Activated T-cell treated with anti-CD3 and anti-CD28 coated beads for 4 hours (primary cell): ENCODE data around the gene BRINP1.

ENCODE experiments used
- DNase-seq: peaks from one replicate; pipeline ENCODE4 v3.0.0-alpha.2; 2020

The BRINP1 gene

GRCh38 chr9:119343059-119343990 lies 25.9 kb downstream of the BRINP1 start:
- no peak for DNase-seq

GRCh38 chr9:119339056-119339455 lies 30.2 kb downstream of the BRINP1 start:
- no peak for DNase-seq

GRCh38 chr9:119337573-119337972 lies 31.7 kb downstream of the BRINP1 start:
- DNase-seq = no peak

GRCh38 chr9:119334745-119335144 lies 34.5 kb downstream of the BRINP1 start:
- no peak for DNase-seq

- no peak for DNase-seq
Measured at GRCh38 chr9:119333507-119334229, 35.6 kb downstream of the BRINP1 start.

- DNase-seq = no peak
Measured at GRCh38 chr9:119332522-119332921, 36.7 kb downstream of the BRINP1 start.

DNA sequence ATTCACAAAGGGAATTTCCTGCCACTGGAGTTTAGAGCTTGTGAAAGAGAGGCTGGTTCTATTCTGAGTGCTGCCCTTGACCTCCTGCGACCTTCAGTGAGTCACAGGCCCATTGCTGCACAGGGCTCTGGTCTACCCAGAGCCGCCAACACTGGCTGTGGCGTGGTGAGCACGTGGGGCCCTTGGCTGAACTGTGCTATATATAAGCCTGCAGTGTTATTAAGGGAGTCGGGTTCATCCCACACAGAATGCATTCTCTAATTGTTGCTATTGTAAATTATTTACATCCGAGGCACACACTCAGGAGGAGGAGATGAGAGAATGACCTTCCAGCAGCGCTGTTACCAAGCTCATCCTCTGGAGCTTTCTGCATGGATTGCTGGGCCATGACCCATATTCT lies 47.1 kb downstream of the BRINP1 start:
- no peak for DNase-seq

DNA sequence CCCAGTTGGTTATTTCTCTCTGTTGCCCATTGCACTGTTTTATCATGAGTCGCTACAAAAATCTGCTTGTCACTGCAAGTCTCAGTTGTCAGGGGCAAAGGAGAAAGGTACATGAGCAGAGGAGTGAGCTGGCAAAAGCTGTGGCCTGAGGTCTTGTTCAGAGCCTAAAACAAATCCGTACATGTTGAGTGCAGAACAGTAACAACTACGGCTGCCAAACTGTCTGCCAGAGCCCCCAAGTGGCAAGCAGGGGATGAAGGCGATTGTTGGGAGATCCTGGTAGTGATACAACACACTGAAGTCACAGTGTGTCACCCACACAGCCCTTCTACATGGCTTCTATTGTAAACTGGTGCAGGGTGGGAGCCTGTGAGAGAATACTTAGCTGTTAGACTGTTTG lies 50.9 kb downstream of the BRINP1 start:
- DNase-seq = no peak

DNA sequence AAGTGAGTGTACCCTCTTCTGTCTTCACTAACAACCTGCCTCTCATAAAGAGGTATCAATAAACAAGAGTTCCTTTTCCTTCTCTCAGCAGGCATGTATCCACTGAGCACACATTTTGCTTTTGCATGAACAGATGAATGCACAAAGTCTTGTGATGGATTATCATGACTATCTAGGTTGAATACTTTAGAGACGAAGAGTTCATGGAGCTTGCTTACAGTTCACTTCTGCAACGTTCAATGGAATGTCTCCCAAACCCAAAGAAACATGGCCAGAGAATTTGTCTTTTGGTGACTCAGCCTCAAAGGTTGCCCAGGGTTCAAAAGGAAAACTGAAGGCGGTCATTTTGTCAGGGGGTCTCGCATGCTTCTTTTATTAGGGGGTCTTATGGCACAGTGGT lies 55.4 kb downstream of the BRINP1 start:
- no peak for DNase-seq

DNA sequence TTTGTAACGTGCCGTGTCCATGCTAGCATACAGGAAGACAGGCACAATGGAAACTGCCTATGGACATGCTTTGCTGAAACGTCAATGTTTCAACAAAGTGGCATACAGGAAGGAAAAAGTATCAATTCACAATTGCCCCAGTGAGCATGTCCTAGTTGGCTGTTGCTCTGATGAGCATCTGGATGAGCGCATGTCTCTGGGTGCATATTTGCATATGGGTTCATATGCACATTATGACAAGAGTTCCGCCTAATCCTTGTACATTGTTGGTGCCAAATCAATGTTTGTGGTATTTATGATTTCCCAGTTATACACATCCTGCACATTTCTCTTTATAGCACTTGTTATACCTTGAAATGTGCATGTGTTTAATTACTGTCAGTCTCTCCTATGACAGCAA lies 58.5 kb downstream of the BRINP1 start:
- no peak for DNase-seq

DNA sequence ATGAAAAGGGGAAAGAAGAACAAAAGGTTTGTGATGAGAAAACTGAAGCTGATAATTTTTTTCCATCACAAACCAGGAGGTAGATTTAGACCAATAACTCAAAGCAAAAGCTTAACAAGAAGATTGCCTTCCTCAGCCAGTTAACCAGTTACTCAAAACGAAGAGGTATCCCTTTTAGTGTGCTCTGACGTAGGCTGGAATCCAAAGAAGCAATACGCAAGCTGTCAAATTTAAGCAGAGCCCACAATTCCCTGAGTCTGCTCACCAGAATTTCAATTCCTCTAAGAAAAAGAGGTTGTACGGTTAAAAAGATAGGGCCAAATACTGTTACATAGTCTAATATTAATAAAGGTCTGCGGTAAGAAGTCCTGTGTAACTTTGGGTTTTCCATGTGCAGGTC lies 61.8 kb downstream of the BRINP1 start:
- no peak for DNase-seq

GRCh38 chr9:119304555-119304954 lies 64.7 kb downstream of the BRINP1 start:
- DNase-seq = no peak

DNA sequence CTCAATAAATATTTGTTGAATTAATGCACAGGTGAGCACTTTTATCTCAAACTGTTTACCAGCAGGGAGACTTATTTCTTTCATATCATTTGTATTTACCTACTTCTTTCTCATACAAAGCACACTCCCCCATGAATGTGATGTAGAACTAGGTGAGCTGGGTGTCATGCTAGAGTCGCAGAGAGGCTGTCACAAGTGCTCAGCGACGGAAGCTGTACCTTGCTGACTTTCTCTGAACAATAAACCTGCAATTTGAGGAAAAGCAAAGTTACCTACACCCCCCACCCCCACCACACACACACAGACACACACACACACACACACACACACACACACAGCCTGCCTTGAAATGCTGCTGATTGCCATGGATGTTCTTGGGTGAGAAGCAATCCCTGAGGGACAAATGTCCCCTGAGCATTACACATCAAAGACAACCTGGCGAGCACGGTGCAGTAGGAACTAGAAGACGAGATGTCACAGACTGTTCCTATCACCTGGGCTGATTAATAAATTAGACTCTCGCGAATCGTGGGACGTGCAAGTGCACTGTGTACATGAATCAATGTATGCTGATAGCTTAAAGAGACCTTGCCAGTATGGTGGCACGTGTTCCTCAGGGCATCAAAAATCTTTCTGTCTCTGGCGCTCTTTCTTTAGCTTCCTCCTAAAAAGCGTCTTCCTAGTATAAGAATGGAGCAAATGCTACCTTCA lies 66.1 kb downstream of the BRINP1 start:
- no peak for DNase-seq

GRCh38 chr9:119298076-119298853 lies 71.0 kb downstream of the BRINP1 start:
- no peak for DNase-seq

DNA sequence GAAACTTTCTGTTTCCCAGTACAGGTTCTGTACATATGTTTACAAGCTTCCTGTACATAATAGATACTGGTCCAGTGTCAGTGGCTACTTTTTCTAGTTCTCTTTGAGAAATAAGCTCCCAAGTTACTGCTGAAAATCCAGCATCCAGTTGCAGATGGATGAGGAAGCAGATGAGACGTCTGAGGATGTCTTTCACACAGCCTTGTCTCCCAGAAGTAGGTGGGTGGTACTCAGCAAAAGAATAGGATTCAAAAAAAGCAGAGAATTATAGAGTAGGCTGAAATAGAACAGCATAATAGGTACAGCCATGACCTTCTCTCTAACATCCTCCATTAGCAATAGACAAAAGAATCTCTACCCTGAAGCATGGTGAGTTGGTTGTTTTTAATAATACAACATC lies 77.7 kb downstream of the BRINP1 start:
- no peak for DNase-seq

GRCh38 chr9:119289740-119290433 lies 79.3 kb downstream of the BRINP1 start:
- DNase-seq = no peak

GRCh38 chr9:119284587-119285337 lies 84.5 kb downstream of the BRINP1 start:
- no peak for DNase-seq

DNA sequence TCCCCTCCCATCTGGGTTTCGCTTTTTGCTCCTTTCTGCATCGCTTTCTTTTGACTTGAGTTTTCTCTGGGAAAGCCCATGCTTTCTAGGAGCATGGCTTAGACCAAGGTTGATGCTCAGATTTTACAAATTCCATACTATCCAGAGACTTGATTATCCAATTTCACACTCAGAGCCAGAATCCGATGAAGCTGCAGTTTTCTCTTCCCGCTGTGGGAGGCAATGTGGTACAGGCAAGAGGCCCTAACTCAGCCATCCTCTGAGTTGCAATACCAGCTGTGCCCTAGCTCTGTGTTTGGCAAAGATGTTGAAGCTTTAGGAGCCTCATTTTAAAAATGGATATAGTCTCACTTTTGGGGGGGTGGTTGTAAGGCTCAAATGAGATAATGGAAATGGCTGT lies 85.1 kb downstream of the BRINP1 start:
- DNase-seq = no peak

- DNase-seq = no peak
Measured at GRCh38 chr9:119283078-119283794, 86.0 kb downstream of the BRINP1 start.

GRCh38 chr9:119282476-119283077 lies 86.7 kb downstream of the BRINP1 start:
- no peak for DNase-seq
